ENCODE results near the gene TAS2R41.
"Not testable (repeated sequence)": the region's sequence is repeated elsewhere in the genome, so short reads cannot be mapped to it uniquely, and the experiment has no call there.

Gene TAS2R41

GRCh38 chr7:143480501-143480900, 2.8 kb downstream of the TAS2R41 start:
- no peak overlapping the region for H3K9ac ChIP-seq (ENCODE audit: low read length)
- H3K4me3 ChIP-seq (ENCODE audit: low read length) = no peak overlapping the region
- H3K27ac ChIP-seq (ENCODE audit: low read length) = no peak overlapping the region
- no peaks in the 10 kb centered on the region for H3K9me3 ChIP-seq (ENCODE audit: control insufficient read depth, low read depth, low read length)
- no peaks in the 10 kb centered on the region for H3K4me1 ChIP-seq (ENCODE audit: control insufficient read depth, low read depth, low read length)
- no peaks in the 10 kb centered on the region for H3K36me3 ChIP-seq (ENCODE audit: control insufficient read depth, low read depth, low read length)
- no peaks in the 10 kb centered on the region for H3K27me3 ChIP-seq (ENCODE audit: control insufficient read depth, insufficient read depth, low read length)

GRCh38 chr7:143484119-143484518, 6.4 kb downstream of the TAS2R41 start:
- Histone ChIP-seq H3K9ac (ENCODE audit: low read length) (no peak overlapping the region), H3K27ac (ENCODE audit: low read length) (no peak overlapping the region), H3K4me3 (ENCODE audit: low read length) (no peak overlapping the region), H3K36me3 (ENCODE audit: control insufficient read depth, low read depth, low read length) (no peaks in the 10 kb centered on the region), H3K4me1 (ENCODE audit: control insufficient read depth, low read depth, low read length) (no peaks in the 10 kb centered on the region), H3K27me3 (ENCODE audit: control insufficient read depth, insufficient read depth, low read length) (no peaks in the 10 kb centered on the region), H3K9me3 (ENCODE audit: control insufficient read depth, low read depth, low read length) (no peaks in the 10 kb centered on the region)

GRCh38 chr7:143485094-143485493, 7.4 kb downstream of the TAS2R41 start:
- Histone ChIP-seq H3K27me3 (ENCODE audit: control insufficient read depth, insufficient read depth, low read length) (no peaks in the 10 kb centered on the region), H3K4me3 (ENCODE audit: low read length) (no peak overlapping the region), H3K9me3 (ENCODE audit: control insufficient read depth, low read depth, low read length) (no peaks in the 10 kb centered on the region), H3K36me3 (ENCODE audit: control insufficient read depth, low read depth, low read length) (no peaks in the 10 kb centered on the region), H3K9ac (ENCODE audit: low read length) (no peak overlapping the region), H3K27ac (ENCODE audit: low read length) (no peak overlapping the region), H3K4me1 (ENCODE audit: control insufficient read depth, low read depth, low read length) (no peaks in the 10 kb centered on the region)

- Histone ChIP-seq H3K9ac (ENCODE audit: low read length) (no peak overlapping the region), H3K9me3 (ENCODE audit: control insufficient read depth, low read depth, low read length) (no peaks in the 10 kb centered on the region)
Observed at GRCh38 chr7:143485500-143485899, 7.8 kb downstream of the TAS2R41 start.

GRCh38 chr7:143486266-143486665, 8.6 kb downstream of the TAS2R41 start:
- not testable (repeated sequence) for H3K36me3 ChIP-seq (ENCODE audit: control insufficient read depth, low read depth, low read length); H3K9me3 ChIP-seq (ENCODE audit: control insufficient read depth, low read depth, low read length); H3K9ac ChIP-seq (ENCODE audit: low read length); H3K4me1 ChIP-seq (ENCODE audit: control insufficient read depth, low read depth, low read length); H3K27me3 ChIP-seq (ENCODE audit: control insufficient read depth, insufficient read depth, low read length); H3K4me3 ChIP-seq (ENCODE audit: low read length); H3K27ac ChIP-seq (ENCODE audit: low read length)

More at GRCh38 chr7:143485500-143485899, 7.8 kb downstream of the TAS2R41 start:
- Histone ChIP-seq H3K27me3 (ENCODE audit: control insufficient read depth, insufficient read depth, low read length) (no peaks in the 10 kb centered on the region), H3K4me3 (ENCODE audit: low read length) (no peak overlapping the region), H3K27ac (ENCODE audit: low read length) (no peak overlapping the region), H3K36me3 (ENCODE audit: control insufficient read depth, low read depth, low read length) (no peaks in the 10 kb centered on the region), H3K4me1 (ENCODE audit: control insufficient read depth, low read depth, low read length) (no peaks in the 10 kb centered on the region)

GRCh38 chr7:143487061-143487460, 9.4 kb downstream of the TAS2R41 start:
- no peak overlapping the region for H3K4me3 ChIP-seq (ENCODE audit: low read length)
- no peak overlapping the region for H3K9ac ChIP-seq (ENCODE audit: low read length)
- H3K36me3 ChIP-seq (ENCODE audit: control insufficient read depth, low read depth, low read length) = no peaks in the 10 kb centered on the region
- H3K4me1 ChIP-seq (ENCODE audit: control insufficient read depth, low read depth, low read length) = no peaks in the 10 kb centered on the region
- H3K27me3 ChIP-seq (ENCODE audit: control insufficient read depth, insufficient read depth, low read length) = no peaks in the 10 kb centered on the region
- H3K27ac ChIP-seq (ENCODE audit: low read length) = no peak overlapping the region
- H3K9me3 ChIP-seq (ENCODE audit: control insufficient read depth, low read depth, low read length) = no peaks in the 10 kb centered on the region

- Histone ChIP-seq H3K27me3 (ENCODE audit: control insufficient read depth, insufficient read depth, low read length) (no peaks in the 10 kb centered on the region), H3K27ac (ENCODE audit: low read length) (no peak overlapping the region), H3K4me3 (ENCODE audit: low read length) (no peak overlapping the region), H3K9ac (ENCODE audit: low read length) (no peak overlapping the region), H3K4me1 (ENCODE audit: control insufficient read depth, low read depth, low read length) (no peaks in the 10 kb centered on the region), H3K9me3 (ENCODE audit: control insufficient read depth, low read depth, low read length) (no peaks in the 10 kb centered on the region), H3K36me3 (ENCODE audit: control insufficient read depth, low read depth, low read length) (no peaks in the 10 kb centered on the region)
Observed at GRCh38 chr7:143487566-143487965, 9.9 kb downstream of the TAS2R41 start.

- Histone ChIP-seq H3K4me3 (ENCODE audit: low read length) (no peak overlapping the region), H3K36me3 (ENCODE audit: control insufficient read depth, low read depth, low read length) (no peaks in the 10 kb centered on the region), H3K4me1 (ENCODE audit: control insufficient read depth, low read depth, low read length) (no peaks in the 10 kb centered on the region), H3K27me3 (ENCODE audit: control insufficient read depth, insufficient read depth, low read length) (no peaks in the 10 kb centered on the region), H3K27ac (ENCODE audit: low read length) (no peak overlapping the region), H3K9me3 (ENCODE audit: control insufficient read depth, low read depth, low read length) (no peaks in the 10 kb centered on the region), H3K9ac (ENCODE audit: low read length) (no peak overlapping the region)
Observed at GRCh38 chr7:143490717-143491306, 13.1 kb downstream of the TAS2R41 start.

- Histone ChIP-seq H3K27me3 (ENCODE audit: control insufficient read depth, insufficient read depth, low read length) (no peaks in the 10 kb centered on the region), H3K4me1 (ENCODE audit: control insufficient read depth, low read depth, low read length) (no peaks in the 10 kb centered on the region), H3K9me3 (ENCODE audit: control insufficient read depth, low read depth, low read length) (no peaks in the 10 kb centered on the region), H3K9ac (ENCODE audit: low read length) (no peak overlapping the region), H3K27ac (ENCODE audit: low read length) (no peak overlapping the region), H3K36me3 (ENCODE audit: control insufficient read depth, low read depth, low read length) (no peaks in the 10 kb centered on the region), H3K4me3 (ENCODE audit: low read length) (no peak overlapping the region)
Observed at GRCh38 chr7:143492043-143492471, 14.4 kb downstream of the TAS2R41 start.

GRCh38 chr7:143492799-143493739, 15.4 kb downstream of the TAS2R41 start:
- H3K4me1 ChIP-seq (ENCODE audit: control insufficient read depth, low read depth, low read length) = no peaks in the 10 kb centered on the region
- no peak overlapping the region for H3K27ac ChIP-seq (ENCODE audit: low read length)
- H3K36me3 ChIP-seq (ENCODE audit: control insufficient read depth, low read depth, low read length) = no peaks in the 10 kb centered on the region
- H3K9me3 ChIP-seq (ENCODE audit: control insufficient read depth, low read depth, low read length) = no peaks in the 10 kb centered on the region
- H3K9ac ChIP-seq (ENCODE audit: low read length) = no peak overlapping the region
- H3K27me3 ChIP-seq (ENCODE audit: control insufficient read depth, insufficient read depth, low read length) = no peaks in the 10 kb centered on the region
- H3K4me3 ChIP-seq (ENCODE audit: low read length) = no peak overlapping the region

- H3K4me1 ChIP-seq (ENCODE audit: control insufficient read depth, low read depth, low read length) = no peaks in the 10 kb centered on the region
- H3K9me3 ChIP-seq (ENCODE audit: control insufficient read depth, low read depth, low read length) = no peaks in the 10 kb centered on the region
- H3K27ac ChIP-seq (ENCODE audit: low read length) = no peak overlapping the region
- H3K36me3 ChIP-seq (ENCODE audit: control insufficient read depth, low read depth, low read length) = no peaks in the 10 kb centered on the region
- no peak overlapping the region for H3K4me3 ChIP-seq (ENCODE audit: low read length)
- H3K27me3 ChIP-seq (ENCODE audit: control insufficient read depth, insufficient read depth, low read length) = no peaks in the 10 kb centered on the region
- no peak overlapping the region for H3K9ac ChIP-seq (ENCODE audit: low read length)
Observed at GRCh38 chr7:143493751-143494150, 16.1 kb downstream of the TAS2R41 start.

- H3K27ac ChIP-seq (ENCODE audit: low read length) = no peak overlapping the region
- H3K4me1 ChIP-seq (ENCODE audit: control insufficient read depth, low read depth, low read length) = no peaks in the 10 kb centered on the region
- H3K4me3 ChIP-seq (ENCODE audit: low read length) = no peak overlapping the region
- H3K27me3 ChIP-seq (ENCODE audit: control insufficient read depth, insufficient read depth, low read length) = no peaks in the 10 kb centered on the region
- H3K9ac ChIP-seq (ENCODE audit: low read length) = no peak overlapping the region
- no peaks in the 10 kb centered on the region for H3K9me3 ChIP-seq (ENCODE audit: control insufficient read depth, low read depth, low read length)
- H3K36me3 ChIP-seq (ENCODE audit: control insufficient read depth, low read depth, low read length) = no peaks in the 10 kb centered on the region
Observed at GRCh38 chr7:143494622-143495021, 16.9 kb downstream of the TAS2R41 start.
